Kidney epithelial cell (primary cell): ENCODE data around the gene RTN4. TPM values are rescaled to one million over a fixed set of nuclear protein-coding genes. Genes with fewer than 3 reads are reported as not detected.

Source experiments
- DNase-seq: peaks from one replicate; pipeline ENCODE4 v3.0.0-alpha.2; 2010; ENCODE audit warnings: low read depth
- H3K27me3 ChIP-seq: 2 replicates; pipeline ENCODE4 v1.6.0; 2011; ENCODE audit warnings: low read length; ENCODE audit not compliant: control insufficient read depth, insufficient read depth
- H3K36me3 ChIP-seq: 2 replicates; pipeline ENCODE4 v1.5.1; 2011; ENCODE audit warnings: low read length; ENCODE audit not compliant: control insufficient read depth, insufficient read depth
- H3K4me3 ChIP-seq: 2 replicates; pipeline ENCODE4 v1.5.1; 2011; ENCODE audit warnings: low read depth, mild to moderate bottlenecking, control low read depth, low read length
- CTCF ChIP-seq: IDR thresholded peaks from 2 replicates; pipeline ENCODE4 v1.5.1; 2011; ENCODE audit warnings: mild to moderate bottlenecking, moderate library complexity, low read length, control low read depth, inconsistent platforms; ENCODE audit not compliant: insufficient read depth, poor library complexity, severe bottlenecking
- total RNA-seq: library from RNA; depleted of rRNA; stranded (reverse); fragments of >200 nt; gene quantifications from 2 replicates; pipeline ENCODE4 v1.2.3, GENCODE V29; 2015

Gene RTN4
- total RNA-seq, 1 donor from 2014 or later = 382 TPM

- no peak for DNase-seq
- Histone ChIP-seq H3K36me3 (no peaks in the 10 kb centered on the region), H3K27me3 (no peaks in the 10 kb centered on the region), H3K4me3 (no peak overlapping the region)
- no peak for TF ChIP-seq CTCF
These were observed 43.9 kb downstream of the RTN4 start for GRCh38 chr2:55006306-55006705.

GRCh38 chr2:55003706-55004639 is 46.3 kb downstream of the RTN4 start:
- H3K4me3 ChIP-seq = no peak overlapping the region
- no peak for TF ChIP-seq CTCF
- H3K36me3 ChIP-seq = no peaks in the 10 kb centered on the region
- no peaks in the 10 kb centered on the region for H3K27me3 ChIP-seq
- no peak for DNase-seq

GRCh38 chr2:55001716-55002115 is 48.5 kb downstream of the RTN4 start:
- Histone ChIP-seq H3K4me3 (no peak overlapping the region), H3K36me3 (no peaks in the 10 kb centered on the region), H3K27me3 (no peaks in the 10 kb centered on the region)
- TF ChIP-seq CTCF = no peak
- no peak for DNase-seq

- Histone ChIP-seq H3K27me3 (no peaks in the 10 kb centered on the region), H3K36me3 (no peaks in the 10 kb centered on the region), H3K4me3 (no peak overlapping the region)
- DNase-seq = no peak
- TF ChIP-seq CTCF = no peak
These were observed 49.9 kb downstream of the RTN4 start for GRCh38 chr2:55000341-55000740.

- TF ChIP-seq CTCF = no peak
- Histone ChIP-seq H3K4me3 (no peak overlapping the region), H3K27me3 (no peaks in the 10 kb centered on the region), H3K36me3 (no peaks in the 10 kb centered on the region)
- DNase-seq = no peak
These were observed 51.1 kb downstream of the RTN4 start for GRCh38 chr2:54999182-54999581.
